ENCODE data around the gene EXOSC5. TPM values are rescaled to one million over a fixed set of nuclear protein-coding genes. Genes with fewer than 3 reads are reported as not detected.

The EXOSC5 gene
- total and polyA plus RNA-seq, 2 of the 13 experiments (the other 11 are each of a cell fraction or from before 2014, with no cell fraction given), result 24.1 to 26.5 TPM

DNA sequence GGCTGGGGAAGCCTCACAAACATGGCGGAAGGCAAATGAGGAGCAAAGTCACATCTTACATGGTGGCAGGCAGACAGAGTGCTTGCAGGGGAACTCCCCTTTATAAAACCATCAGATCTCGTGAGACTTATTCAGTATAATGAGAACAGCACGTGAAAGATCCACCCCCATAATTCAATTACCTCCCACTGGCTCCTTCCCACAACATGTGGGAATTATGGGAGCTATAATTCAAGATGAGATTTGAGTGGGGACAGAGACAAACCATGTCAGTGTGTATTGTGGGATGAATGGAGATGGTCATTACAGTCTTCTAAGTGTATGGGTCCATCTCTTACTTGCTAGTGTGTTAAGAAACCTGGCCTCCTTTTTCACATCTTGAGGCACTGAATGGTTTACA lies 4.9 kb upstream of the EXOSC5 start:
- ATAC-seq (no peak), FAIRE-seq (no peak), DNase-seq (ENCODE audit: low spot score) (no peak)
- no peaks in the 10 kb centered on the region for H3K9me3 ChIP-seq (ENCODE audit: low read length)
- intact Hi-C loops (cut with micrococcal nuclease; ENCODE audit: unreplicated experiment) (no loop called here), in situ Hi-C loops (cut with HindIII; ENCODE audit: extremely low pct_ligation_motif_present, low pct_unique_long_range_greater_than_20kb) (no loop called here)
- 79% methylated on average over 3 of the region's 3 CpGs for WGBS (ENCODE audit: low lambda C conversion rate)
- no peaks in the 10 kb centered on the region; a peak in 1 of 5 replicates for H3K27me3 ChIP-seq (ENCODE audit: control insufficient read depth in 1 of 2, insufficient read depth in 2 of 2, low read length in 2 of 2)
- no peak for TF ChIP-seq FOXJ3 (CRISPR knock-in tag; IDR thresholded peaks at IDR 0.05; ENCODE audit: borderline replicate concordance)
- no peak for TF ChIP-seq ETV6 (CRISPR knock-in tag; conservative IDR thresholded peaks at IDR 0.05)
- TF ChIP-seq, protein P1, sequence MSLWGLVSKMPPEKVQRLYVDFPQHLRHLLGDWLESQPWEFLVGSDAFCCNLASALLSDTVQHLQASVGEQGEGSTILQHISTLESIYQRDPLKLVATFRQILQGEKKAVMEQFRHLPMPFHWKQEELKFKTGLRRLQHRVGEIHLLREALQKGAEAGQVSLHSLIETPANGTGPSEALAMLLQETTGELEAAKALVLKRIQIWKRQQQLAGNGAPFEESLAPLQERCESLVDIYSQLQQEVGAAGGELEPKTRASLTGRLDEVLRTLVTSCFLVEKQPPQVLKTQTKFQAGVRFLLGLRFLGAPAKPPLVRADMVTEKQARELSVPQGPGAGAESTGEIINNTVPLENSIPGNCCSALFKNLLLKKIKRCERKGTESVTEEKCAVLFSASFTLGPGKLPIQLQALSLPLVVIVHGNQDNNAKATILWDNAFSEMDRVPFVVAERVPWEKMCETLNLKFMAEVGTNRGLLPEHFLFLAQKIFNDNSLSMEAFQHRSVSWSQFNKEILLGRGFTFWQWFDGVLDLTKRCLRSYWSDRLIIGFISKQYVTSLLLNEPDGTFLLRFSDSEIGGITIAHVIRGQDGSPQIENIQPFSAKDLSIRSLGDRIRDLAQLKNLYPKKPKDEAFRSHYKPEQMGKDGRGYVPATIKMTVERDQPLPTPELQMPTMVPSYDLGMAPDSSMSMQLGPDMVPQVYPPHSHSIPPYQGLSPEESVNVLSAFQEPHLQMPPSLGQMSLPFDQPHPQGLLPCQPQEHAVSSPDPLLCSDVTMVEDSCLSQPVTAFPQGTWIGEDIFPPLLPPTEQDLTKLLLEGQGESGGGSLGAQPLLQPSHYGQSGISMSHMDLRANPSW (CRISPR knock-in tag; IDR thresholded peaks at IDR 0.05; ENCODE audit: borderline replicate concordance), result no peak
- TF ChIP-seq ZNF124 (CRISPR knock-in tag; IDR thresholded peaks at IDR 0.05), result no peak
- no peak for TF ChIP-seq CBFB (CRISPR knock-in tag; IDR thresholded peaks at IDR 0.05)
- no peak for TF ChIP-seq ZFX (CRISPR knock-in tag; IDR thresholded peaks at IDR 0.05; ENCODE audit: low read depth)
- no peak for TF ChIP-seq CENPT (CRISPR knock-in tag; IDR thresholded peaks at IDR 0.05; ENCODE audit: low read depth)
- TF ChIP-seq, protein P2, sequence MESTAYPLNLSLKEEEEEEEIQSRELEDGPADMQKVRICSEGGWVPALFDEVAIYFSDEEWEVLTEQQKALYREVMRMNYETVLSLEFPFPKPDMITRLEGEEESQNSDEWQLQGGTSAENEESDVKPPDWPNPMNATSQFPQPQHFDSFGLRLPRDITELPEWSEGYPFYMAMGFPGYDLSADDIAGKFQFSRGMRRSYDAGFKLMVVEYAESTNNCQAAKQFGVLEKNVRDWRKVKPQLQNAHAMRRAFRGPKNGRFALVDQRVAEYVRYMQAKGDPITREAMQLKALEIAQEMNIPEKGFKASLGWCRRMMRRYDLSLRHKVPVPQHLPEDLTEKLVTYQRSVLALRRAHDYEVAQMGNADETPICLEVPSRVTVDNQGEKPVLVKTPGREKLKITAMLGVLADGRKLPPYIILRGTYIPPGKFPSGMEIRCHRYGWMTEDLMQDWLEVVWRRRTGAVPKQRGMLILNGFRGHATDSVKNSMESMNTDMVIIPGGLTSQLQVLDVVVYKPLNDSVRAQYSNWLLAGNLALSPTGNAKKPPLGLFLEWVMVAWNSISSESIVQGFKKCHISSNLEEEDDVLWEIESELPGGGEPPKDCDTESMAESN (CRISPR knock-in tag; conservative IDR thresholded peaks at IDR 0.05), result no peak
- no peak for TF ChIP-seq NR2F1 (CRISPR knock-in tag; IDR thresholded peaks at IDR 0.05)
- TF ChIP-seq ARNT2 (CRISPR knock-in tag; IDR thresholded peaks at IDR 0.05; ENCODE audit: low read depth), result no peak
- no peak for TF ChIP-seq ARNTL (CRISPR knock-in tag; IDR thresholded peaks at IDR 0.05)
- H3K9ac ChIP-seq (ENCODE audit: insufficient read depth, low read depth, low read length), result no peak overlapping the region
- ChIA-PET POLR2A (no interaction called here), CTCF (ENCODE audit: low intra/inter-chr PET ratio, low total read pairs) (no interaction called here)
- no peaks in the 10 kb centered on the region for H3K36me3 ChIP-seq (replicated peaks in 1 of 2; ENCODE audit: control insufficient read depth in 1 of 2, insufficient read depth in 2 of 2, low read length in 2 of 2)
- H3K4me2 ChIP-seq (ENCODE audit: low read depth, low read length), result no peak overlapping the region
- peaks cover 17% of the 10 kb centered on the region for H3K79me2 ChIP-seq (ENCODE audit: insufficient read depth, low read length)
- no peak overlapping the region for H3K27ac ChIP-seq (ENCODE audit: extremely low read length, insufficient read depth, low read length)
- H3K4me1 ChIP-seq (ENCODE audit: insufficient read depth, low read length), result peaks cover 9% of the 10 kb centered on the region
- H4K20me1 ChIP-seq (ENCODE audit: insufficient read depth, low read length), result no peaks in the 10 kb centered on the region
- no TSS peak for BruUV-seq (replicated peaks)
- no peak overlapping the region for H3K4me3 ChIP-seq (replicated peaks in 1 of 3; ENCODE audit: insufficient read depth in 1 of 3, low read depth in 2 of 3, low read length in 3 of 3)
- H2AFZ ChIP-seq (ENCODE audit: low read length), result no peak overlapping the region
